ENCODE measurements around the gene TTC4. TPM values are rescaled to one million over a fixed set of nuclear protein-coding genes. Genes with fewer than 3 reads are reported as not detected.

TTC4 gene
- total RNA-seq, 2 donors from 2014 or later = 15.9 to 17.4 TPM

GRCh38 chr1:54748094-54748835 is 32.6 kb downstream of the TTC4 start:
- no peak for DNase-seq (ENCODE audit: low spot score)
- intact Hi-C loops (cut with DNase I) = no loop called here
- Histone ChIP-seq H3K4me1 (replicated peaks) (no peaks in the 10 kb centered on the region), H3K27ac (no peak overlapping the region), H3K9me3 (no peaks in the 10 kb centered on the region), H3K27me3 (replicated peaks; ENCODE audit: insufficient read depth) (no peaks in the 10 kb centered on the region), H3K4me3 (no peak overlapping the region), H3K36me3 (no peaks in the 10 kb centered on the region)
- 87% methylated on average over 13 of the region's 14 CpGs for WGBS
- TF ChIP-seq POLR2AphosphoS5 (IDR thresholded peaks at IDR 0.05) (no peak), CTCF (IDR thresholded peaks at IDR 0.05) (no peak), POLR2A (IDR thresholded peaks at IDR 0.05) (no peak)

- no peaks in the 10 kb centered on the region for H3K9me3 ChIP-seq
- H3K4me3 ChIP-seq = no peak overlapping the region
- WGBS = 74% methylated on average over 6 of the region's 6 CpGs
- H3K4me1 ChIP-seq (replicated peaks) = no peaks in the 10 kb centered on the region
- TF ChIP-seq POLR2AphosphoS5 (IDR thresholded peaks at IDR 0.05) (no peak), CTCF (IDR thresholded peaks at IDR 0.05) (no peak), POLR2A (IDR thresholded peaks at IDR 0.05) (no peak)
- H3K27ac ChIP-seq = no peak overlapping the region
- intact Hi-C loops (cut with DNase I) = no loop called here
- no peaks in the 10 kb centered on the region for H3K36me3 ChIP-seq
- no peak for DNase-seq (ENCODE audit: low spot score)
- no peaks in the 10 kb centered on the region for H3K27me3 ChIP-seq (replicated peaks; ENCODE audit: insufficient read depth)
Observed at GRCh38 chr1:54750596-54750995, 34.9 kb downstream of the TTC4 start.

GRCh38 chr1:54751426-54751825 is 35.8 kb downstream of the TTC4 start:
- WGBS = 78% methylated on average over 4 of the region's 4 CpGs
- H3K9me3 ChIP-seq = no peaks in the 10 kb centered on the region
- no peak for DNase-seq (ENCODE audit: low spot score)

GRCh38 chr1:54754045-54754444 is 38.4 kb downstream of the TTC4 start:
- Histone ChIP-seq H3K9me3 (no peaks in the 10 kb centered on the region), H3K27me3 (replicated peaks; ENCODE audit: insufficient read depth) (no peaks in the 10 kb centered on the region), H3K36me3 (peaks cover 0 to 12% of the 10 kb centered on the region in 2 donors), H3K4me3 (no peak overlapping the region), H3K27ac (no peak overlapping the region), H3K4me1 (replicated peaks) (no peaks in the 10 kb centered on the region)
- DNase-seq (ENCODE audit: low spot score) = no peak
- intact Hi-C loops (cut with DNase I) = no loop called here
- 94% methylated on average over 22 of the region's 22 CpGs for WGBS
- TF ChIP-seq POLR2A (IDR thresholded peaks at IDR 0.05) (no peak), CTCF (IDR thresholded peaks at IDR 0.05) (no peak), POLR2AphosphoS5 (IDR thresholded peaks at IDR 0.05) (no peak)

More at GRCh38 chr1:54751426-54751825, 35.8 kb downstream of the TTC4 start:
- H3K27me3 ChIP-seq (replicated peaks; ENCODE audit: insufficient read depth) = no peaks in the 10 kb centered on the region
- H3K27ac ChIP-seq = no peak overlapping the region
- no peaks in the 10 kb centered on the region for H3K36me3 ChIP-seq
- intact Hi-C loops (cut with DNase I) = no loop called here
- no peak overlapping the region for H3K4me3 ChIP-seq
- no peaks in the 10 kb centered on the region for H3K4me1 ChIP-seq (replicated peaks)
- no peak for TF ChIP-seq POLR2AphosphoS5 (IDR thresholded peaks at IDR 0.05)
- TF ChIP-seq CTCF (IDR thresholded peaks at IDR 0.05) = no peak
- TF ChIP-seq POLR2A (IDR thresholded peaks at IDR 0.05) = no peak
